Germinal center (tissue), 1 donor: ENCODE measurements around the gene DSCAML1.

Experiments used
- DNase-seq: peaks from one replicate; pipeline ENCODE4 v3.0.0; 2012; ENCODE audit warnings: mixed read lengths, low spot score

DSCAML1 gene

GRCh38 chr11:117724621-117725020, 72.4 kb downstream of the DSCAML1 start:
- DNase-seq = no peak

GRCh38 chr11:117724104-117724503, 72.9 kb downstream of the DSCAML1 start:
- no peak for DNase-seq

- no peak for DNase-seq
These were observed 73.6 kb downstream of the DSCAML1 start for GRCh38 chr11:117723277-117724024.

GRCh38 chr11:117722082-117722481, 74.9 kb downstream of the DSCAML1 start:
- no peak for DNase-seq

GRCh38 chr11:117720061-117720511, 76.9 kb downstream of the DSCAML1 start:
- no peak for DNase-seq

- DNase-seq = no peak
These were observed 77.5 kb downstream of the DSCAML1 start for GRCh38 chr11:117719480-117719879.

- no peak for DNase-seq
These were observed 79.3 kb downstream of the DSCAML1 start for GRCh38 chr11:117717485-117718314.

GRCh38 chr11:117716521-117717440, 80.2 kb downstream of the DSCAML1 start:
- no peak for DNase-seq

GRCh38 chr11:117715801-117716200, 81.2 kb downstream of the DSCAML1 start:
- DNase-seq = no peak

GRCh38 chr11:117713538-117713991, 83.5 kb downstream of the DSCAML1 start:
- no peak for DNase-seq

GRCh38 chr11:117712530-117712929, 84.5 kb downstream of the DSCAML1 start:
- DNase-seq = no peak

- no peak for DNase-seq
These were observed 85.7 kb downstream of the DSCAML1 start for GRCh38 chr11:117711331-117711730.

- DNase-seq = no peak
These were observed 86.8 kb downstream of the DSCAML1 start for GRCh38 chr11:117710211-117710610.

- no peak for DNase-seq
These were observed 90.6 kb downstream of the DSCAML1 start for GRCh38 chr11:117706322-117706814.

GRCh38 chr11:117705866-117706265, 91.2 kb downstream of the DSCAML1 start:
- DNase-seq = no peak

GRCh38 chr11:117704395-117705100, 92.5 kb downstream of the DSCAML1 start:
- no peak for DNase-seq

- no peak for DNase-seq
These were observed 93.9 kb downstream of the DSCAML1 start for GRCh38 chr11:117702946-117703598.

- no peak for DNase-seq
These were observed 95.2 kb downstream of the DSCAML1 start for GRCh38 chr11:117701781-117702180.

- no peak for DNase-seq
These were observed 96.5 kb downstream of the DSCAML1 start for GRCh38 chr11:117700551-117700950.

- DNase-seq = no peak
These were observed 99.7 kb downstream of the DSCAML1 start for GRCh38 chr11:117697319-117697718.

GRCh38 chr11:117696540-117696939, 100.5 kb downstream of the DSCAML1 start:
- DNase-seq = no peak
